MG63 (cell line): ENCODE results near the gene ANGPTL7. TPM values are rescaled to one million over a fixed set of nuclear protein-coding genes. Genes with fewer than 3 reads are reported as not detected.
A peak's percentile ranks its signal among the peaks of the same experiment; 100 is the strongest.

Experiments
- DNase-seq: peaks from one replicate; pipeline ENCODE4 v3.0.0-alpha.2; 2020
- H3K27me3 ChIP-seq: fragments of 250-450 bp; sonication (Bioruptor Pico); 2 replicates; pipeline ENCODE4 v1.5.1; 2020; ENCODE audit warnings: mild to moderate bottlenecking, moderate library complexity
- H3K36me3 ChIP-seq: fragments of 250-450 bp; sonication (Bioruptor Pico); 2 replicates; pipeline ENCODE4 v1.5.1; 2020; ENCODE audit warnings: mild to moderate bottlenecking, moderate library complexity
- H3K4me3 ChIP-seq: fragments of 250-450 bp; sonication (Bioruptor Pico); 2 replicates; pipeline ENCODE4 v1.5.1; 2020; ENCODE audit warnings: mild to moderate bottlenecking, moderate library complexity
- H3K9me3 ChIP-seq: fragments of 250-450 bp; sonication (Bioruptor Pico); 2 replicates; pipeline ENCODE4 v1.5.1; 2020; ENCODE audit warnings: mild to moderate bottlenecking, moderate library complexity
- total RNA-seq: library from RNA; depleted of rRNA; stranded (reverse); fragments of >200 nt; shearing (Covaris generic); gene quantifications from 2 replicates; pipeline ENCODE4 v1.2.3, GENCODE V29; 2014; ENCODE audit warnings: low replicate concordance

The ANGPTL7 gene
- total RNA-seq, 1 experiment from 2014 or later, result not detected

- Histone ChIP-seq H3K9me3 (no peaks in the 10 kb centered on the region), H3K4me3 (no peak overlapping the region), H3K27me3 (no peaks in the 10 kb centered on the region), H3K36me3 (peaks cover 38% of the 10 kb centered on the region)
- no peak for DNase-seq
Measured at GRCh38 chr1:11187494-11187893, 1.7 kb upstream of the ANGPTL7 start.

GRCh38 chr1:11187931-11188330, 1.2 kb upstream of the ANGPTL7 start:
- Histone ChIP-seq H3K27me3 (no peaks in the 10 kb centered on the region), H3K9me3 (no peaks in the 10 kb centered on the region), H3K4me3 (no peak overlapping the region), H3K36me3 (peaks cover 33% of the 10 kb centered on the region)
- DNase-seq, result no peak

- Histone ChIP-seq H3K4me3 (no peak overlapping the region), H3K36me3 (peaks cover 29% of the 10 kb centered on the region), H3K27me3 (no peaks in the 10 kb centered on the region), H3K9me3 (no peaks in the 10 kb centered on the region)
- no peak for DNase-seq
Measured at GRCh38 chr1:11188381-11188780, 774 bp upstream of the ANGPTL7 start.

GRCh38 chr1:11193376-11193775, 4.2 kb downstream of the ANGPTL7 start:
- Histone ChIP-seq H3K27me3 (no peaks in the 10 kb centered on the region), H3K36me3 (peaks cover 35% of the 10 kb centered on the region), H3K4me3 (no peak overlapping the region), H3K9me3 (no peaks in the 10 kb centered on the region)
- DNase-seq, result no peak

GRCh38 chr1:11194407-11195176, 5.4 kb downstream of the ANGPTL7 start:
- Histone ChIP-seq H3K9me3 (no peaks in the 10 kb centered on the region), H3K4me3 (no peak overlapping the region), H3K27me3 (no peaks in the 10 kb centered on the region), H3K36me3 (peaks cover 40% of the 10 kb centered on the region)
- no peak for DNase-seq

GRCh38 chr1:11196945-11197344, 7.8 kb downstream of the ANGPTL7 start:
- H3K27me3 ChIP-seq, result no peaks in the 10 kb centered on the region
- no peak for DNase-seq
- peaks cover 29% of the 10 kb centered on the region for H3K36me3 ChIP-seq
- no peaks in the 10 kb centered on the region for H3K9me3 ChIP-seq
- no peak overlapping the region for H3K4me3 ChIP-seq

GRCh38 chr1:11197359-11197758, 8.2 kb downstream of the ANGPTL7 start:
- DNase-seq, result no peak
- no peak overlapping the region for H3K4me3 ChIP-seq
- H3K9me3 ChIP-seq, result no peaks in the 10 kb centered on the region
- no peaks in the 10 kb centered on the region for H3K27me3 ChIP-seq
- H3K36me3 ChIP-seq, result peaks cover 29% of the 10 kb centered on the region

GRCh38 chr1:11198257-11198656, 9.1 kb downstream of the ANGPTL7 start:
- Histone ChIP-seq H3K36me3 (peaks cover 33% of the 10 kb centered on the region), H3K9me3 (no peaks in the 10 kb centered on the region), H3K27me3 (no peaks in the 10 kb centered on the region), H3K4me3 (no peak overlapping the region)
- DNase-seq, result no peak

GRCh38 chr1:11198851-11199594, 9.9 kb downstream of the ANGPTL7 start:
- DNase-seq, result no peak
- Histone ChIP-seq H3K36me3 (peaks cover 40% of the 10 kb centered on the region), H3K27me3 (no peaks in the 10 kb centered on the region), H3K9me3 (no peaks in the 10 kb centered on the region), H3K4me3 (no peak overlapping the region)

GRCh38 chr1:11204396-11205190, 15.4 kb downstream of the ANGPTL7 start:
- Histone ChIP-seq H3K9me3 (no peaks in the 10 kb centered on the region), H3K36me3 (peaks cover 35% of the 10 kb centered on the region), H3K27me3 (no peaks in the 10 kb centered on the region), H3K4me3 (no peak overlapping the region)
- no peak for DNase-seq

GRCh38 chr1:11207898-11208611, 18.9 kb downstream of the ANGPTL7 start:
- Histone ChIP-seq H3K36me3 (peaks cover 60% of the 10 kb centered on the region), H3K9me3 (no peaks in the 10 kb centered on the region), H3K4me3 (no peak overlapping the region), H3K27me3 (no peaks in the 10 kb centered on the region)
- DNase-seq, result peak; percentile 20

GRCh38 chr1:11211461-11211860, 22.3 kb downstream of the ANGPTL7 start:
- H3K4me3 ChIP-seq, result no peak overlapping the region
- H3K27me3 ChIP-seq, result no peaks in the 10 kb centered on the region
- peaks cover 69% of the 10 kb centered on the region for H3K36me3 ChIP-seq
- H3K9me3 ChIP-seq, result no peaks in the 10 kb centered on the region
- no peak for DNase-seq

- peaks cover 72% of the 10 kb centered on the region for H3K36me3 ChIP-seq
- H3K4me3 ChIP-seq, result no peak overlapping the region
- no peaks in the 10 kb centered on the region for H3K27me3 ChIP-seq
- DNase-seq, result no peak
- no peaks in the 10 kb centered on the region for H3K9me3 ChIP-seq
Measured at GRCh38 chr1:11211925-11212587, 22.9 kb downstream of the ANGPTL7 start.

- Histone ChIP-seq H3K27me3 (no peaks in the 10 kb centered on the region), H3K9me3 (no peaks in the 10 kb centered on the region), H3K4me3 (no peak overlapping the region), H3K36me3 (peaks cover 54% of the 10 kb centered on the region)
- no peak for DNase-seq
Measured at GRCh38 chr1:11214698-11215380, 25.7 kb downstream of the ANGPTL7 start.

- no peak for DNase-seq
- H3K9me3 ChIP-seq, result no peaks in the 10 kb centered on the region
- H3K36me3 ChIP-seq, result peaks cover 49% of the 10 kb centered on the region
- no peaks in the 10 kb centered on the region for H3K27me3 ChIP-seq
- no peak overlapping the region for H3K4me3 ChIP-seq
Measured at GRCh38 chr1:11215381-11216005, 26.3 kb downstream of the ANGPTL7 start.
